NCI-H510A (cell line): Measurements from ENCODE around the gene MRPL22.
"Not testable (repeated sequence)": the region's sequence is repeated elsewhere in the genome, so short reads cannot be mapped to it uniquely, and the experiment has no call there.

Experiments
- DNase-seq: peaks from one replicate; lab custom pipeline; 2025; lab: John Stamatoyannopoulos, UW

MRPL22 gene

GRCh38 chr5:154940772-154941620, at the start of gene MRPL22:
MRPL22 (plus strand) TSS chr5:154941073; CDS start chr5:154941111, 38 bp downstream.
- peak; percentile 67 for DNase-seq

GRCh38 chr5:154892369-154892771, 48.5 kb upstream of the MRPL22 start:
- DNase-seq: no peak

- no peak for DNase-seq
Measured at GRCh38 chr5:154893381-154893780, 47.5 kb upstream of the MRPL22 start.

GRCh38 chr5:154895606-154896561, 45.0 kb upstream of the MRPL22 start:
- DNase-seq: no peak

- no peak for DNase-seq
Measured at GRCh38 chr5:154896562-154897165, 44.2 kb upstream of the MRPL22 start.

- DNase-seq: no peak
Measured at GRCh38 chr5:154898210-154898609, 42.7 kb upstream of the MRPL22 start.

GRCh38 chr5:154899151-154899816, 41.6 kb upstream of the MRPL22 start:
- DNase-seq: no peak

GRCh38 chr5:154900066-154900465, 40.8 kb upstream of the MRPL22 start:
- DNase-seq: no peak

GRCh38 chr5:154901276-154901675, 39.6 kb upstream of the MRPL22 start:
- DNase-seq: no peak

GRCh38 chr5:154901913-154902312, 39.0 kb upstream of the MRPL22 start:
- DNase-seq: no peak

GRCh38 chr5:154905601-154906000, 35.3 kb upstream of the MRPL22 start:
- DNase-seq: not testable (repeated sequence)

GRCh38 chr5:154916874-154917273, 24.0 kb upstream of the MRPL22 start:
- DNase-seq: no peak

GRCh38 chr5:154917757-154918156, 23.1 kb upstream of the MRPL22 start:
- DNase-seq: no peak

- DNase-seq: no peak
Measured at GRCh38 chr5:154923441-154924430, 17.1 kb upstream of the MRPL22 start.

GRCh38 chr5:154933537-154933936, 7.3 kb upstream of the MRPL22 start:
- no peak for DNase-seq

- DNase-seq: no peak
Measured at GRCh38 chr5:154934881-154935280, 6.0 kb upstream of the MRPL22 start.

- DNase-seq: no peak
Measured at GRCh38 chr5:154937186-154937717, 3.6 kb upstream of the MRPL22 start.

- DNase-seq: peak; percentile 66
Measured at GRCh38 chr5:154937718-154938466, 3.0 kb upstream of the MRPL22 start, which contains the start of gene GEMIN5. GEMIN5 (minus strand) TSS chr5:154938211; CDS start chr5:154938133, 78 bp downstream.

- DNase-seq: not testable (repeated sequence)
Measured at GRCh38 chr5:154939387-154939786, 1.5 kb upstream of the MRPL22 start.
